DND-41 (cell line): ENCODE measurements around the gene TFAP2E.

Source experiments
- EZH2 ChIP-seq: IDR thresholded peaks from 3 replicates; pipeline ENCODE4 v1.6.1; 2012; ENCODE audit warnings: borderline replicate concordance, low read depth, mild to moderate bottlenecking, moderate library complexity, low read length, inconsistent platforms; ENCODE audit not compliant: severe bottlenecking
- TF ChIP-seq, protein P1 (sequence below): IDR thresholded peaks from 2 replicates; pipeline ENCODE4 v1.5.1; 2012; ENCODE audit warnings: borderline replicate concordance, low read length, moderate library complexity, mild to moderate bottlenecking; ENCODE audit not compliant: poor library complexity, severe bottlenecking; ENCODE audit errors: extremely low read depth

DNA sequence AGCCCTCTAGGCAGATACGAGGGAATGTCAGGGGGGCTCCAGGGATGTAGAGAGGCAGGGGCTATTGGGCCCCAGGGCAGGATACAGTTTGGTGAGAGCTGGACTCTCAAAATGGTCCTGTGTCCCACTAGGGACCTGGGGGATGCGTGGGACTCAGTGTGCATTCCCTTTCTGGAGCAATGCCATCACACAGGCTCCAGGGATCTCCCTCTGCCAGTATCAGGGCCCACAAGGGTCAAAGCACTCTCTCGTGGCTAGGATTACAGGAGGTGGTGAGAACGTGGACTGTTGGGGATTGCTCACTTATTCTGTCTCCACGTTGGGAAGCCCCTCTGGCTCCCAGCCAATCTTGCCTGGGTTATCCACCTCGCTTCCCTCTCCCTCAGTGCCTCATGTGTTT is 41.7 kb upstream of the TFAP2E start:
- TF ChIP-seq, protein P1, sequence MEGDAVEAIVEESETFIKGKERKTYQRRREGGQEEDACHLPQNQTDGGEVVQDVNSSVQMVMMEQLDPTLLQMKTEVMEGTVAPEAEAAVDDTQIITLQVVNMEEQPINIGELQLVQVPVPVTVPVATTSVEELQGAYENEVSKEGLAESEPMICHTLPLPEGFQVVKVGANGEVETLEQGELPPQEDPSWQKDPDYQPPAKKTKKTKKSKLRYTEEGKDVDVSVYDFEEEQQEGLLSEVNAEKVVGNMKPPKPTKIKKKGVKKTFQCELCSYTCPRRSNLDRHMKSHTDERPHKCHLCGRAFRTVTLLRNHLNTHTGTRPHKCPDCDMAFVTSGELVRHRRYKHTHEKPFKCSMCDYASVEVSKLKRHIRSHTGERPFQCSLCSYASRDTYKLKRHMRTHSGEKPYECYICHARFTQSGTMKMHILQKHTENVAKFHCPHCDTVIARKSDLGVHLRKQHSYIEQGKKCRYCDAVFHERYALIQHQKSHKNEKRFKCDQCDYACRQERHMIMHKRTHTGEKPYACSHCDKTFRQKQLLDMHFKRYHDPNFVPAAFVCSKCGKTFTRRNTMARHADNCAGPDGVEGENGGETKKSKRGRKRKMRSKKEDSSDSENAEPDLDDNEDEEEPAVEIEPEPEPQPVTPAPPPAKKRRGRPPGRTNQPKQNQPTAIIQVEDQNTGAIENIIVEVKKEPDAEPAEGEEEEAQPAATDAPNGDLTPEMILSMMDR: no peak
- no peak for TF ChIP-seq EZH2
